IMR-90 (cell line): ENCODE measurements around the gene MRPL10. TPM values are rescaled to one million over a fixed set of nuclear protein-coding genes. Genes with fewer than 3 reads are reported as not detected.

Source experiments
- ATAC-seq: fragments of 200-7000 bp; cut with Tn5 transposase; 2 replicates; pipeline ENCODE4 v1.9.1; 2020; ENCODE audit warnings: low read depth, mild to moderate bottlenecking, moderate library complexity
- BruUV-seq: library from RNA; stranded (reverse); fragments of 400-500 nt; replicated peaks from 2 replicates; lab custom pipeline; 2021; lab: Mats Ljungman, UMichigan
- CTCF ChIA-PET: fragments of 300-600 bp; formaldehyde crosslinking; extraction: SDS; loops from one replicate; lab custom pipeline; 2021; ENCODE audit warnings: antibody characterized with exemption; lab: Yijun Ruan, JAX
- POLR2A ChIA-PET: fragments of 300-600 bp; sonication (Branson Sonifier 250); formaldehyde crosslinking; loops from one replicate; lab custom pipeline; 2022; ENCODE audit warnings: antibody characterized with exemption; ENCODE audit not compliant: unreplicated experiment; lab: Charles Lee
- DNase-seq: peaks from one replicate; pipeline ENCODE4 v3.0.0; 2013
- H2AFZ ChIP-seq: replicated peaks from 2 replicates; pipeline ENCODE3; 2013; ENCODE audit warnings: low read length, mild to moderate bottlenecking; ENCODE audit not compliant: poor library complexity
- H2AK5ac ChIP-seq: 2 replicates; pipeline ENCODE4 v1.6.1; 2013; ENCODE audit warnings: low read depth, low read length, inconsistent platforms
- H2AK9ac ChIP-seq: replicated peaks from 2 replicates; pipeline ENCODE3; 2013; ENCODE audit warnings: mild to moderate bottlenecking, low read depth, low read length, moderate library complexity; ENCODE audit not compliant: poor library complexity
- H2BK120ac ChIP-seq: 2 replicates; pipeline ENCODE4 v1.6.1; 2013; ENCODE audit warnings: low read depth, low read length, inconsistent platforms
- H2BK15ac ChIP-seq: 3 replicates; pipeline ENCODE4 v1.6.1; 2013; ENCODE audit warnings: low read depth, low read length, inconsistent platforms
- H2BK20ac ChIP-seq: 2 replicates; pipeline ENCODE4 v1.6.1; 2013; ENCODE audit warnings: low read depth, mild to moderate bottlenecking, inconsistent platforms, low read length, moderate library complexity
- H2BK5ac ChIP-seq: 2 replicates; pipeline ENCODE4 v1.6.1; 2013; ENCODE audit warnings: mild to moderate bottlenecking, low read depth, low read length, inconsistent platforms; ENCODE audit not compliant: poor library complexity, severe bottlenecking
- H3K14ac ChIP-seq: replicated peaks from 2 replicates; pipeline ENCODE4 v1.6.1; 2013; ENCODE audit warnings: low read depth, low read length, inconsistent platforms
- H3K18ac ChIP-seq: 2 replicates; pipeline ENCODE4 v1.6.1; 2013; ENCODE audit warnings: low read depth, low read length, control low read depth
- H3K23ac ChIP-seq: 2 replicates; pipeline ENCODE4 v1.6.1; 2013; ENCODE audit warnings: low read depth, low read length, inconsistent platforms
- H3K27ac ChIP-seq: 2 replicates; pipeline ENCODE4 v1.5.1; 2013; ENCODE audit warnings: mild to moderate bottlenecking, control low read depth, low read length; ENCODE audit not compliant: insufficient read depth
- H3K27me3 ChIP-seq: 2 replicates; pipeline ENCODE4 v1.6.1; 2013; ENCODE audit warnings: low read length; ENCODE audit not compliant: control insufficient read depth, insufficient read depth
- H3K36me3 ChIP-seq: 2 replicates; pipeline ENCODE4 v1.6.1; 2013; ENCODE audit warnings: low read length, mixed read lengths; ENCODE audit not compliant: control insufficient read depth, insufficient read depth
- H3K4ac ChIP-seq: 2 replicates; pipeline ENCODE4 v1.6.1; 2013; ENCODE audit warnings: low read depth, low read length, inconsistent platforms
- H3K4me1 ChIP-seq: 2 replicates; pipeline ENCODE4 v1.6.1; 2013; ENCODE audit warnings: low read length, mixed read lengths; ENCODE audit not compliant: control insufficient read depth, insufficient read depth
- H3K4me2 ChIP-seq: 2 replicates; pipeline ENCODE4 v1.6.1; 2013; ENCODE audit warnings: low read depth, mild to moderate bottlenecking, control low read depth, low read length, moderate library complexity
- H3K4me3 ChIP-seq: 2 replicates; pipeline ENCODE4 v1.5.1; 2013; ENCODE audit warnings: low read depth, mild to moderate bottlenecking, control low read depth, low read length, moderate library complexity; ENCODE audit not compliant: insufficient read depth
- H3K56ac ChIP-seq: 2 replicates; pipeline ENCODE4 v1.6.1; 2013; ENCODE audit warnings: low read length, inconsistent platforms; ENCODE audit not compliant: insufficient read depth; ENCODE audit errors: extremely low read depth
- H3K79me1 ChIP-seq, 2 experiments: 2 replicates each; pipeline ENCODE4 v1.6.1; 2013; ENCODE audit warnings: low read length in 2 of 2, inconsistent platforms in 1 of 2, low read depth in 1 of 2
- H3K9ac ChIP-seq: 2 replicates; pipeline ENCODE4 v1.6.1; 2013; ENCODE audit warnings: low read depth, low read length, control low read depth
- H3K9me1 ChIP-seq: 2 replicates; pipeline ENCODE4 v1.6.1; 2013; ENCODE audit warnings: low read length, inconsistent platforms; ENCODE audit not compliant: insufficient read depth
- H3K9me3 ChIP-seq: 2 replicates; pipeline ENCODE4 v1.6.1; 2013; ENCODE audit warnings: low read length; ENCODE audit not compliant: control insufficient read depth, insufficient read depth
- H4K20me1 ChIP-seq: 2 replicates; pipeline ENCODE4 v1.6.1; 2013; ENCODE audit warnings: low read length, inconsistent platforms; ENCODE audit not compliant: insufficient read depth
- H4K5ac ChIP-seq: 2 replicates; pipeline ENCODE4 v1.6.1; 2013; ENCODE audit warnings: mild to moderate bottlenecking, low read depth, low read length, control low read depth
- H4K8ac ChIP-seq, 2 experiments: 2 replicates each; pipeline ENCODE4 v1.6.1; 2013; ENCODE audit warnings: low read depth in 2 of 2, low read length in 2 of 2, control low read depth in 1 of 2, inconsistent platforms in 1 of 2
- H4K91ac ChIP-seq: 2 replicates; pipeline ENCODE4 v1.6.1; 2013; ENCODE audit warnings: low read depth, low read length, inconsistent platforms; ENCODE audit not compliant: insufficient read depth
- BHLHE40 ChIP-seq: fragments of 150-350 bp; IDR thresholded peaks from 2 replicates; pipeline ENCODE4 v1.6.1; 2016; ENCODE audit warnings: mild to moderate bottlenecking, low read depth, low read length
- CEBPB ChIP-seq: IDR thresholded peaks from 2 replicates; pipeline ENCODE4 v1.6.1; 2012; ENCODE audit warnings: low read depth, low read length, improper control_type of control experiment
- MAZ ChIP-seq: IDR thresholded peaks from 2 replicates; pipeline ENCODE4 v1.6.1; 2012; ENCODE audit warnings: low read depth, mild to moderate bottlenecking, low read length, improper control_type of control experiment, moderate library complexity, borderline replicate concordance
- NFE2L2 ChIP-seq: fragments of 150-350 bp; IDR thresholded peaks from 2 replicates; pipeline ENCODE4 v1.6.1; 2016; ENCODE audit warnings: low read depth, mild to moderate bottlenecking, low read length
- RFX5 ChIP-seq: IDR thresholded peaks from 2 replicates; pipeline ENCODE4 v1.8.0; 2012; ENCODE audit warnings: low read depth, mild to moderate bottlenecking, low read length, moderate library complexity
- WGBS, 2 experiments: methylation state at CpG; one replicate each; pipeline versions ENCODE4 v1.1.5 to v1.1.7; 2013; ENCODE audit warnings: missing lambda C conversion rate in 2 of 2; ENCODE audit not compliant: insufficient read length in 1 of 2; ENCODE audit errors: extremely low coverage in 2 of 2; 5-methylcytosine and 5-hydroxymethylcytosine counted together
- dilution Hi-C: fragments of 300-500 bp; cut with HindIII; formaldehyde crosslinking; loops from one replicate; pipeline ENCODE4 v1.14.3; 2018; ENCODE audit warnings: low sequenced_read_pairs; ENCODE audit not compliant: unreplicated experiment
- in situ Hi-C: fragments of 300-500 bp; cut with MboI; formaldehyde crosslinking; loops from 3 replicates; pipeline ENCODE4 v1.14.3; 2019; ENCODE audit warnings: low sequenced_read_pairs, inconsistent platforms, mixed read lengths
- intact Hi-C: fragments of 100-400 bp; cut with micrococcal nuclease; formaldehyde crosslinking; loops from 2 replicates; pipeline ENCODE4 v1.10.0; 2022
- polyA plus RNA-seq, 3 experiments: library from polyadenylated mRNA; depleted of rRNA; stranded (reverse); fragments of >200 nt; gene quantifications; 2 replicates each; pipeline ENCODE4 v1.2.3, GENCODE V29; 2012; ENCODE audit warnings: low replicate concordance in 1 of 3
- total RNA-seq: library from RNA; depleted of rRNA; stranded (reverse); fragments of >200 nt; gene quantifications from 2 replicates; pipeline ENCODE4 v1.2.3, GENCODE V29; 2012
- TF ChIP-seq, protein P1 (sequence below): conservative IDR thresholded peaks from 2 replicates; pipeline ENCODE4 v1.5.1; 2012; ENCODE audit warnings: mild to moderate bottlenecking, low read depth, low read length, improper control_type of control experiment

Gene MRPL10
- total and polyA plus RNA-seq, 2 of the 4 experiments (the other 2 are of a cell fraction), result 32.3 to 61.8 TPM

DNA sequence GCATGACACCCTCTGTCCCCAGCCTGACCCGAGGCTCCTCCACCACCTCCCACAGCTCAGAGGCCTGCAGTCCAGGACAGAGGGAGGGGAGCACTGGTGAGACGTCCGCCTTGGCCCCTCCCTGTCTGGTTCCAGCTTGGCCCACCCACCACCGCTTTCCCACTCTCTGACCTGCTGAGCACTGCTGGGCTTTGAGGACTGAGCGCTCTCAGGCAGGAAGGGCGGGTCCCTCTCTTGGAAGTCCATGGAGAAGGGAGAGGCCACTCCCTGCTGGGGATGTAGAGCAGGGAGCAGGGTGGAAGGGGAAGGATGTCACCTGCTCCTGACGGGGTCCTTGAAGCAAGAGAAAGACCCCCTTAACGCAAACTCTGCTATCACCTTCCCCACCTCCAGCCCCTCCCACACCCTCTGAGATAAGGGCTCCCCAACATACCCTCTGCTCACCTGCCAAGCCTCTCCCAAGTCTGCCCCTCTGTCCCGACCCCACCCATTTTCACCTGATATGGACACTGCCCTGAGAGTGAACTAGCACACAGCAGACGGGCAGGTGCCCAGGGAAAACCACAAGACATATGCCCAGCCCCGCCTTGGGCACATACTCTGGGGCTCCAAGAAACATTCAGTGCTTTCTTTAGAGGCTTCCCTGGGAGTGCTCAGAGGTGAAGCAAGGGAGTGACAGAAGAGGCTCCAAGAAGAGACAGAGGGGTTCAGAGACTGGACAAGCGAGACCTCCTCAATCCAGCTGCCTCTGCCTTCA, 11.1 kb downstream of the MRPL10 start (continued):
- TF ChIP-seq, protein P1, sequence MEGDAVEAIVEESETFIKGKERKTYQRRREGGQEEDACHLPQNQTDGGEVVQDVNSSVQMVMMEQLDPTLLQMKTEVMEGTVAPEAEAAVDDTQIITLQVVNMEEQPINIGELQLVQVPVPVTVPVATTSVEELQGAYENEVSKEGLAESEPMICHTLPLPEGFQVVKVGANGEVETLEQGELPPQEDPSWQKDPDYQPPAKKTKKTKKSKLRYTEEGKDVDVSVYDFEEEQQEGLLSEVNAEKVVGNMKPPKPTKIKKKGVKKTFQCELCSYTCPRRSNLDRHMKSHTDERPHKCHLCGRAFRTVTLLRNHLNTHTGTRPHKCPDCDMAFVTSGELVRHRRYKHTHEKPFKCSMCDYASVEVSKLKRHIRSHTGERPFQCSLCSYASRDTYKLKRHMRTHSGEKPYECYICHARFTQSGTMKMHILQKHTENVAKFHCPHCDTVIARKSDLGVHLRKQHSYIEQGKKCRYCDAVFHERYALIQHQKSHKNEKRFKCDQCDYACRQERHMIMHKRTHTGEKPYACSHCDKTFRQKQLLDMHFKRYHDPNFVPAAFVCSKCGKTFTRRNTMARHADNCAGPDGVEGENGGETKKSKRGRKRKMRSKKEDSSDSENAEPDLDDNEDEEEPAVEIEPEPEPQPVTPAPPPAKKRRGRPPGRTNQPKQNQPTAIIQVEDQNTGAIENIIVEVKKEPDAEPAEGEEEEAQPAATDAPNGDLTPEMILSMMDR, result no peak

DNA sequence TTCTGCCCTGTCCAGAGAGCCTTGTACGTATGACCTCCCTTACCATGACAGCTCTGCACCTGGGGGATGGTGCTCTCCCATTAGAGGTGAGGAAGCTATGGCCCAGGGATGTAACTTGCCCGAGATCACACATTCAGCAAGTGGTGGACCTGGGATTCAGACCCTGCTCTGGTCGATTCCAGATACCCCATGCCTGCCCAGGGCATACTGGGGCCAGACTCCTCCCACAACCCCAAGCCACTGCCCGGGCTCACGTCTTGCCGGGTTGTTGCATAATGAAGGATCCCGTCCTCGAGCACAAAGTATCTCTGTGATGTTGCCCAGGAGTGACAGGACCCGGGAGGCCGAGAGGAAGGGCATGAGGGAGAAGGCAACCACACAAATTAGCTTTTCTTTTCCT, 11.9 kb downstream of the MRPL10 start:
- H2BK5ac ChIP-seq, result no peak overlapping the region
- POLR2A ChIA-PET, result no interaction called here
- no peak overlapping the region for H4K8ac ChIP-seq
- no peak overlapping the region for H3K4ac ChIP-seq
- dilution Hi-C loops, result no loop called here
- TF ChIP-seq CEBPB (no peak), RFX5 (no peak), NFE2L2 (no peak), MAZ (no peak), BHLHE40 (no peak)
- H3K79me1 ChIP-seq, result peaks cover 0 to 17% of the 10 kb centered on the region in 2 experiments; a peak in 1 of 4 replicates
- ATAC-seq (no peak), DNase-seq (no peak)
- no peak overlapping the region for H2AK9ac ChIP-seq
- no peak overlapping the region for H3K9ac ChIP-seq
- H2AK5ac ChIP-seq, result no peak overlapping the region
- no peak overlapping the region for H3K23ac ChIP-seq
- no peaks in the 10 kb centered on the region for H4K20me1 ChIP-seq
- no peak overlapping the region for H2BK20ac ChIP-seq
- no TSS peak for BruUV-seq
- H3K4me3 ChIP-seq, result no peak overlapping the region
- H3K18ac ChIP-seq, result no peak overlapping the region
- H2BK15ac ChIP-seq, result no peak overlapping the region
- H4K5ac ChIP-seq, result no peak overlapping the region
- H2BK120ac ChIP-seq, result no peak overlapping the region
- peaks cover 11% of the 10 kb centered on the region; the same call in 1 of the 2 replicates for H3K4me1 ChIP-seq
- H3K27ac ChIP-seq, result no peak overlapping the region
- WGBS, 2 experiments, result no CpG with 5 or more reads among the region's 10 CpGs
- H3K14ac ChIP-seq, result no peak overlapping the region
- intact Hi-C loops, result no loop called here
- no peak overlapping the region for H3K56ac ChIP-seq
- H3K27me3 ChIP-seq, result no peaks in the 10 kb centered on the region
- CTCF ChIA-PET, result no interaction called here
- H4K91ac ChIP-seq, result no peak overlapping the region
- H3K4me2 ChIP-seq, result no peak overlapping the region
- peaks cover 55% of the 10 kb centered on the region for H3K36me3 ChIP-seq
- no peak overlapping the region for H2AFZ ChIP-seq
- in situ Hi-C loops, result no loop called here
- H3K9me1 ChIP-seq, result 0 out of 2 replicates have a peak, but pooled peaks cover 4% of the 10 kb centered on the region
- H3K9me3 ChIP-seq, result no peaks in the 10 kb centered on the region
